Esophagus squamous epithelium (tissue), 5 donors: Measurements from ENCODE around the gene ZNF628. TPM values are rescaled to one million over a fixed set of nuclear protein-coding genes. Genes with fewer than 3 reads are reported as not detected.

Experiments used
- DNase-seq: peaks from one replicate; lab custom pipeline; 2025; lab: John Stamatoyannopoulos, UW
- H3K27ac ChIP-seq, 4 donors: fragments of 200-600 bp; sonication (generic); one replicate each; pipeline ENCODE4 v1.5.1; 2016 to 2019; ENCODE audit warnings: mild to moderate bottlenecking in 1 of 4
- H3K27me3 ChIP-seq, 4 donors: fragments of 200-600 bp; sonication (generic); 1 replicate in 3 of 4; 2 replicates in 1 of 4; pipeline versions ENCODE4 v1.5.1 to v1.6.0; 2017 to 2021; ENCODE audit warnings: antibody characterized with exemption in 1 of 4
- H3K36me3 ChIP-seq, 3 donors: fragments of 200-600 bp; sonication (generic); one replicate each; pipeline ENCODE4 v1.5.1; 2016 to 2019
- H3K4me1 ChIP-seq, 3 donors: fragments of 200-600 bp; sonication (generic); one replicate each; pipeline ENCODE4 v1.5.1; 2017 to 2019
- H3K4me3 ChIP-seq, 4 donors: fragments of 200-600 bp; sonication (generic); 1 replicate in 3 of 4; 2 replicates in 1 of 4; pipeline ENCODE4 v1.5.1; 2016 to 2019; ENCODE audit warnings: mild to moderate bottlenecking in 2 of 4, moderate library complexity in 1 of 4
- H3K9me3 ChIP-seq, 3 donors: fragments of 200-600 bp; sonication (generic); one replicate each; pipeline ENCODE4 v1.5.1; 2016 to 2019
- POLR2A ChIP-seq, 4 donors: fragments of 450-650 bp; IDR thresholded peaks; one replicate each; pipeline ENCODE4 v1.6.1; 2017; ENCODE audit warnings: antibody characterized with exemption in 4 of 4, mild to moderate bottlenecking in 4 of 4, moderate library complexity in 3 of 4
- WGBS, 2 donors: methylation state at CpG; one replicate each; pipeline ENCODE4 v1.1.5; 2018; 5-methylcytosine and 5-hydroxymethylcytosine counted together
- intact Hi-C: fragments of 100-400 bp; cut with DNase I; formaldehyde crosslinking; loops from one replicate; pipeline ENCODE4 v1.15.0; 2022
- total RNA-seq, 4 donors: library from RNA; depleted of rRNA; stranded (reverse); fragments of >200 nt; gene quantifications; one replicate each; pipeline ENCODE4 v1.1.0, GENCODE V29; 2016
- TF ChIP-seq, protein P1 (sequence below), 6 experiments: fragments of 450-650 bp in 4 of 6; fragments of 200-600 bp in 2 of 6; sonication (generic) in 2 of 6; IDR thresholded peaks; one replicate each; pipeline ENCODE4 v1.5.1; 2016 to 2019; ENCODE audit warnings: antibody characterized with exemption in 6 of 6, mild to moderate bottlenecking in 4 of 6, moderate library complexity in 4 of 6
- donor health status: DM: yes; HTN: yes; CAD: no.

The ZNF628 gene
- total RNA-seq, 4 donors from 2014 or later, result 4.4 to 22.0 (median 6.8) TPM

DNA sequence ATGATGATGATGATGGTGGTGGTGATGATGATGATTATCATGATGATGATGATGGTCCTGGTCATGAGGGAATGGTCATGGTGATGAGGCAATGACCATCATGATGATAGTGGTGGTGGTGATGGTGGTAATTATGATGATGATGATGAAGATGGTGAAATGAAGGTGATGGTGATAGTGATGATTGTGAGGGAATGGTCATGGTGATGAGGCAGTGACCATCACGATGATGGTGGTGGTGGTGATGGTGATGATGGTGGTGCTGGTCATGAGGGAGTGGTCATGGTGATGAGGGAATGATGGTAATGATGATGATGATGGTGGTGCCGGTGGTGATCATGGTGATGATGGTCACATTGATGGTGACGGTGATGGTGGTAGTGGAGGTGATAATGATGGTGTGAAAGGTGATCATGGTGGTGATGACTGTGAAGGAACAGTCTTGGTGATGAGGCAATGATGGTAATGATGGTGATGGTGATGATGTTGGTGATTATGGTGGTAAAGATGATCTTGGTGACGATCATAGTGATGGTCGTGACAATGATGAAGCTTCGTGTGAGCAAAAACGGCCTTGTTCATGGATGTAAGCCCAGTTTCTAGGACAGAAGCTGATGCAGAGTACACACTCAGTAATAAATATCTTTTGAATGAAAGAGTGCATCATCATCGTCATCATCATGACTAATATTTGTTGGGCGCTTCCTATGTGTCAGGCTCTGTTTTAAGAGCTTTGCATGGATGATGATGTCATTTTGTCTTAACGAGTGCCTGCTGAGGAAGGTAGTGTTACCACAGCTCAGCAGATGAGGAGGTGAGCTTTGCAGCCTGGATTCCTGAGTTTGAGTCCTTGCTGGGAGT is 43.3 kb downstream of the ZNF628 start:
- no peak for DNase-seq
- peaks cover 0 to 15% (median 0%) of the 10 kb centered on the region in 4 donors for H3K27me3 ChIP-seq
- H3K4me3 ChIP-seq, result no peak overlapping the region
- no peak overlapping the region for H3K27ac ChIP-seq
- intact Hi-C loops, result loop anchor here (5.0 kb wide), 2 partner anchors 93 to 113 kb away; no protein-coding TSS in a partner anchor
- no peaks in the 10 kb centered on the region for H3K36me3 ChIP-seq
- WGBS, 2 donors, result 62 to 75% methylated on average over 10 of the region's 10 CpGs
- no peaks in the 10 kb centered on the region for H3K9me3 ChIP-seq
- TF ChIP-seq POLR2A (IDR thresholded peaks at IDR 0.05), result no peak
- TF ChIP-seq, protein P1, sequence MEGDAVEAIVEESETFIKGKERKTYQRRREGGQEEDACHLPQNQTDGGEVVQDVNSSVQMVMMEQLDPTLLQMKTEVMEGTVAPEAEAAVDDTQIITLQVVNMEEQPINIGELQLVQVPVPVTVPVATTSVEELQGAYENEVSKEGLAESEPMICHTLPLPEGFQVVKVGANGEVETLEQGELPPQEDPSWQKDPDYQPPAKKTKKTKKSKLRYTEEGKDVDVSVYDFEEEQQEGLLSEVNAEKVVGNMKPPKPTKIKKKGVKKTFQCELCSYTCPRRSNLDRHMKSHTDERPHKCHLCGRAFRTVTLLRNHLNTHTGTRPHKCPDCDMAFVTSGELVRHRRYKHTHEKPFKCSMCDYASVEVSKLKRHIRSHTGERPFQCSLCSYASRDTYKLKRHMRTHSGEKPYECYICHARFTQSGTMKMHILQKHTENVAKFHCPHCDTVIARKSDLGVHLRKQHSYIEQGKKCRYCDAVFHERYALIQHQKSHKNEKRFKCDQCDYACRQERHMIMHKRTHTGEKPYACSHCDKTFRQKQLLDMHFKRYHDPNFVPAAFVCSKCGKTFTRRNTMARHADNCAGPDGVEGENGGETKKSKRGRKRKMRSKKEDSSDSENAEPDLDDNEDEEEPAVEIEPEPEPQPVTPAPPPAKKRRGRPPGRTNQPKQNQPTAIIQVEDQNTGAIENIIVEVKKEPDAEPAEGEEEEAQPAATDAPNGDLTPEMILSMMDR (IDR thresholded peaks at IDR 0.05), result no peak
- H3K4me1 ChIP-seq, result peaks cover 0 to 23% (median 10%) of the 10 kb centered on the region in 3 donors

- 63 to 70% methylated on average over 7 to 11 of the region's 14 CpGs for WGBS, 2 donors
Observed at GRCh38 chr19:55520691-55521292, 44.4 kb downstream of the ZNF628 start.

GRCh38 chr19:55525289-55526101 is 49.1 kb downstream of the ZNF628 start:
- DNase-seq, result no peak
- Histone ChIP-seq H3K4me1 (peaks cover 3 to 26% (median 12%) of the 10 kb centered on the region in 3 donors), H3K9me3 (no peaks in the 10 kb centered on the region), H3K27ac (no peak overlapping the region), H3K4me3 (no peak overlapping the region), H3K36me3 (no peaks in the 10 kb centered on the region), H3K27me3 (peaks cover 0 to 54% (median 0%) of the 10 kb centered on the region in 4 donors)
- TF ChIP-seq, protein P1 (IDR thresholded peaks at IDR 0.05), result no peak
- TF ChIP-seq POLR2A (IDR thresholded peaks at IDR 0.05), result no peak
- intact Hi-C loops, result no loop called here
- 38 to 39% methylated on average over 13 to 16 of the region's 29 CpGs for WGBS, 2 donors

More at GRCh38 chr19:55520691-55521292, 44.4 kb downstream of the ZNF628 start:
- Histone ChIP-seq H3K4me3 (no peak overlapping the region), H3K9me3 (no peaks in the 10 kb centered on the region), H3K27ac (no peak overlapping the region), H3K4me1 (peaks cover 0 to 26% (median 10%) of the 10 kb centered on the region in 3 donors), H3K27me3 (peaks cover 0 to 26% (median 0%) of the 10 kb centered on the region in 4 donors), H3K36me3 (no peaks in the 10 kb centered on the region)
- DNase-seq, result no peak
- TF ChIP-seq POLR2A (IDR thresholded peaks at IDR 0.05), result no peak
- TF ChIP-seq, protein P1 (IDR thresholded peaks at IDR 0.05), result no peak
- intact Hi-C loops, result no loop called here

GRCh38 chr19:55526216-55527196 is 50.1 kb downstream of the ZNF628 start:
- no peak for DNase-seq
- H3K9me3 ChIP-seq, result no peaks in the 10 kb centered on the region
- H3K4me3 ChIP-seq, result no peak overlapping the region
- intact Hi-C loops, result no loop called here
- no peaks in the 10 kb centered on the region for H3K36me3 ChIP-seq
- peaks cover 0 to 59% (median 0%) of the 10 kb centered on the region in 4 donors for H3K27me3 ChIP-seq
- H3K4me1 ChIP-seq, result peaks cover 3 to 19% (median 10%) of the 10 kb centered on the region in 3 donors
- 29 to 41% methylated on average over 24 to 27 of the region's 35 CpGs for WGBS, 2 donors
- no peak overlapping the region for H3K27ac ChIP-seq
- no peak for TF ChIP-seq POLR2A (IDR thresholded peaks at IDR 0.05)
- TF ChIP-seq, protein P1 (IDR thresholded peaks at IDR 0.05), result no peak
